Adrenal gland (tissue), 12 donors: ENCODE results near the gene OCEL1. TPM values are rescaled to one million over a fixed set of nuclear protein-coding genes. Genes with fewer than 3 reads are reported as not detected.
A peak's percentile ranks its signal among the peaks of the same experiment; 100 is the strongest.

Experiments
- DNase-seq, 7 donors: peaks; one replicate each; pipeline ENCODE4 v3.0.0-alpha.2; 2019 to 2020
- H3K27ac ChIP-seq, 5 donors: fragments of 200-600 bp; sonication (generic) in 4 of 5; 1 replicate in 3 of 5; 2 replicates in 2 of 5; pipeline versions ENCODE4 v1.5.1 to v1.8.0; 2016 to 2020; ENCODE audit warnings: mild to moderate bottlenecking in 1 of 5
- H3K27me3 ChIP-seq: fragments of 200-600 bp; 2 replicates; pipeline ENCODE4 v1.8.0; 2021
- H3K36me3 ChIP-seq, 2 donors: fragments of 200-600 bp; replicated peaks in 1 of 2; 1 replicate in 1 of 2; 2 replicates in 1 of 2; pipeline versions ENCODE4 v1.5.1 to v1.8.0; 2018 to 2022
- H3K4me1 ChIP-seq, 2 donors: fragments of 200-600 bp; replicated peaks in 1 of 2; 1 replicate in 1 of 2; 2 replicates in 1 of 2; pipeline versions ENCODE4 v1.5.1 to v1.8.0; 2018 to 2021
- H3K4me3 ChIP-seq, 4 donors: fragments of 200-600 bp; sonication (generic) in 3 of 4; one replicate each; pipeline ENCODE4 v1.5.1; 2016 to 2018
- H3K9me3 ChIP-seq, 3 donors: fragments of 200-600 bp; sonication (generic) in 1 of 3; replicated peaks in 1 of 3; 1 replicate in 2 of 3; 2 replicates in 1 of 3; pipeline versions ENCODE4 v1.5.1 to v1.8.0; 2016 to 2021
- POLR2A ChIP-seq, 2 donors: fragments of 450-650 bp; IDR thresholded peaks; one replicate each; pipeline ENCODE4 v1.6.1; 2017; ENCODE audit warnings: antibody characterized with exemption in 2 of 2, mild to moderate bottlenecking in 2 of 2, moderate library complexity in 1 of 2
- WGBS, 4 donors: extraction: QIAGEN DNeasy Blood & Tissue Kit in 2 of 4; methylation state at CpG; one replicate each; pipeline versions ENCODE4 v1.1.5 to v1.1.7; 2013 to 2017; 5-methylcytosine and 5-hydroxymethylcytosine counted together
- intact Hi-C, 2 donors: fragments of 100-400 bp; cut with DNase I; formaldehyde crosslinking; loops; one replicate each; pipeline versions ENCODE4 v1.14.1 to v1.15.0; 2022 to 2023
- polyA plus RNA-seq, 3 donors: library from polyadenylated mRNA; stranded (reverse); fragments of 200-250 nt in 2 of 3; fragments of 350-450 nt in 1 of 3; fragmentation: Illumina TruSeq in 1 of 3; extraction: RNeasy Lipid Tissue Mini Kit (QIAGEN cat#74804) in 1 of 3; gene quantifications; one replicate each; pipeline ENCODE4 v1.2.3, GENCODE V29; 2013 to 2014
- total RNA-seq, 9 donors: library from RNA; depleted of rRNA in 4 of 9; stranded (reverse); fragments of >200 nt in 4 of 9; fragments of 120-200 nt in 1 of 9; fragmentation: NEBNext Ultra II Directional in 1 of 9; extraction: Animal tissue kit (Norgen Biotek cat#: 25700) in 1 of 9; gene quantifications; one replicate each; pipeline versions ENCODE4 v1.1.0 to v1.2.4, GENCODE V29; 2013 to 2023
- TF ChIP-seq, protein P1 (sequence below), 6 experiments: fragments of 450-650 bp in 4 of 6; fragments of 200-600 bp in 2 of 6; sonication (generic) in 1 of 6; IDR thresholded peaks; 1 replicate in 5 of 6; 2 replicates in 1 of 6; pipeline versions ENCODE4 v1.5.1 to v1.8.0; 2016 to 2021; ENCODE audit warnings: antibody characterized with exemption in 6 of 6, mild to moderate bottlenecking in 2 of 6, moderate library complexity in 1 of 6
- donor health status: healthy with polysubstance abuse.
- donor health status: Bipolar disorder and iron deficiency.
- donor health status: DM: yes; HTN: yes; CAD: no.
- donor health status: DM: no; HTN: no; CAD: no.
- donor health status: DM: no; HTN: no; CAD: no.
- donor health status: DM: yes; HTN: yes; CAD: no.

Gene OCEL1
- total and polyA plus RNA-seq, 12 donors, result 6.1 to 49.1 (median 30.3) TPM

- 85 to 93% (median 86%) methylated on average over 13 to 16 of the region's 16 CpGs for WGBS, 4 donors
- no peaks in the 10 kb centered on the region for H3K27me3 ChIP-seq
- no peaks in the 10 kb centered on the region for H3K4me1 ChIP-seq
- TF ChIP-seq, protein P1, sequence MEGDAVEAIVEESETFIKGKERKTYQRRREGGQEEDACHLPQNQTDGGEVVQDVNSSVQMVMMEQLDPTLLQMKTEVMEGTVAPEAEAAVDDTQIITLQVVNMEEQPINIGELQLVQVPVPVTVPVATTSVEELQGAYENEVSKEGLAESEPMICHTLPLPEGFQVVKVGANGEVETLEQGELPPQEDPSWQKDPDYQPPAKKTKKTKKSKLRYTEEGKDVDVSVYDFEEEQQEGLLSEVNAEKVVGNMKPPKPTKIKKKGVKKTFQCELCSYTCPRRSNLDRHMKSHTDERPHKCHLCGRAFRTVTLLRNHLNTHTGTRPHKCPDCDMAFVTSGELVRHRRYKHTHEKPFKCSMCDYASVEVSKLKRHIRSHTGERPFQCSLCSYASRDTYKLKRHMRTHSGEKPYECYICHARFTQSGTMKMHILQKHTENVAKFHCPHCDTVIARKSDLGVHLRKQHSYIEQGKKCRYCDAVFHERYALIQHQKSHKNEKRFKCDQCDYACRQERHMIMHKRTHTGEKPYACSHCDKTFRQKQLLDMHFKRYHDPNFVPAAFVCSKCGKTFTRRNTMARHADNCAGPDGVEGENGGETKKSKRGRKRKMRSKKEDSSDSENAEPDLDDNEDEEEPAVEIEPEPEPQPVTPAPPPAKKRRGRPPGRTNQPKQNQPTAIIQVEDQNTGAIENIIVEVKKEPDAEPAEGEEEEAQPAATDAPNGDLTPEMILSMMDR (IDR thresholded peaks at IDR 0.05), result no peak
- TF ChIP-seq POLR2A (IDR thresholded peaks at IDR 0.05), result no peak
- H3K4me3 ChIP-seq, result no peak overlapping the region
- peaks cover 0 to 70% of the 10 kb centered on the region in 2 donors for H3K36me3 ChIP-seq
- H3K9me3 ChIP-seq, result no peaks in the 10 kb centered on the region
- DNase-seq, result no peak
- intact Hi-C loops, result loop anchor here in 1 of 2 donors (10.0 kb wide), 1 partner anchor 84 kb away; the partner anchor contains the start of gene ANKLE1
- no peak overlapping the region for H3K27ac ChIP-seq
These were observed 25.5 kb upstream of the OCEL1 start for GRCh38 chr19:17200408-17201079.

DNA sequence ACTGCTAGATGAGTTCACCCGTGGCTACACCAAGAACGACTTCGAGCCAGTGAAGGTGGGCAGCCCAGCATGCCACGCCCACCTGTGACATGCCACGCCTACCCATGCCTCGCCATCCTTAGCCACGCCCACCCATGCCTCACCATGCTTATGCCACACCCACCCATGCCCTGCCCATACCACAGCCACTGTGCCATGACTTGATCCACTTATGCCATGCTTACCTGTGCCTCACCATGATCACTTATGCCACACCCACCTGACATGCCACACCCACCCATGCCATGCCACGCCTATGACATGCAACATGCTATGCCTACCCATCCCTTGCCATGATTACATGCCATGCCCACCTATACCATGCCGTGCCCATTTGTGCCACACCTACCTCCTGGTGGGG, 23.8 kb upstream of the OCEL1 start:
- H3K4me1 ChIP-seq, result no peaks in the 10 kb centered on the region
- 85 to 90% (median 88%) methylated on average over 8 to 9 of the region's 9 CpGs for WGBS, 4 donors
- H3K36me3 ChIP-seq, result peaks cover 0 to 82% of the 10 kb centered on the region in 2 donors
- TF ChIP-seq, protein P1 (IDR thresholded peaks at IDR 0.05), result no peak
- no peak for TF ChIP-seq POLR2A (IDR thresholded peaks at IDR 0.05)
- intact Hi-C loops, result loop anchor here in 1 of 2 donors (10.0 kb wide), 1 partner anchor 83 kb away; the partner anchor contains the start of gene ANKLE1
- H3K9me3 ChIP-seq, result no peaks in the 10 kb centered on the region
- H3K27me3 ChIP-seq, result no peaks in the 10 kb centered on the region
- DNase-seq, result peak in 1 of 7 donors; percentile 26
- H3K27ac ChIP-seq, result no peak overlapping the region
- no peak overlapping the region for H3K4me3 ChIP-seq

DNA sequence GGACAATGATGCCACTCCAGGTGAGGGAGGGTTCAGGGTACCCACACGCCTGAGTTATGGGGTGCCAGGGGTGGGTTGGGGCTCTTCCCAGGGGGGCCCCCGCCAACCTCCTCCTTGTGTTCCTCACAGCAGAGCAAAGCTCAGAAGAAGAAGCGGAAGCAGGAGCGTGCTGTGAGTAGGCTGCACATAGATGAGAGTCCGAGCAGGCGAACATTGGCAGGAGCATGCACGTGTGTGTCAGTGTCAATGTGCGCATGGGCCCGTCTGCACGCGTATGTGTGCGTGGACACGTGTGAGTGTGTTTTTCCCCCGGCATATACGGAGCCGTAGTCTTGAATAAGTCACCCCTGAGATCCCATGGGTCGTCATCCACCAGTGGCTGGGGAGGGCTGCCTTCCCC, 23.3 kb upstream of the OCEL1 start:
- H3K27me3 ChIP-seq, result no peaks in the 10 kb centered on the region
- intact Hi-C loops, result loop anchor here in 1 of 2 donors (10.0 kb wide), 1 partner anchor 82 kb away; the partner anchor contains the start of gene ANKLE1
- H3K36me3 ChIP-seq, result peaks cover 0 to 79% of the 10 kb centered on the region in 2 donors
- no peak for TF ChIP-seq POLR2A (IDR thresholded peaks at IDR 0.05)
- TF ChIP-seq, protein P1 (IDR thresholded peaks at IDR 0.05), result no peak
- H3K9me3 ChIP-seq, result no peaks in the 10 kb centered on the region
- H3K4me1 ChIP-seq, result no peaks in the 10 kb centered on the region
- H3K4me3 ChIP-seq, result no peak overlapping the region
- no peak overlapping the region for H3K27ac ChIP-seq
- DNase-seq, result no peak
- 86 to 94% (median 91%) methylated on average over 17 of the region's 17 CpGs for WGBS, 4 donors

GRCh38 chr19:17205237-17206140, 20.5 kb upstream of the OCEL1 start:
- Histone ChIP-seq H3K4me1 (no peaks in the 10 kb centered on the region), H3K4me3 (no peak overlapping the region), H3K36me3 (peaks cover 0 to 74% of the 10 kb centered on the region in 2 donors), H3K27ac (no peak overlapping the region), H3K27me3 (no peaks in the 10 kb centered on the region), H3K9me3 (no peaks in the 10 kb centered on the region)
- WGBS, 4 donors, result 37 to 84% (median 76%) methylated on average over 7 to 27 of the region's 27 CpGs
- TF ChIP-seq POLR2A (IDR thresholded peaks at IDR 0.05), result no peak
- TF ChIP-seq, protein P1 (IDR thresholded peaks at IDR 0.05), result peak; percentile 65 to 86 (median 68)
- DNase-seq, result peak; percentile 63 to 89 (median 79)
- intact Hi-C loops, result loop anchor here (2.0 to 10.0 kb wide), 2 partner anchors 77 to 79 kb away; partner anchors contain the start of gene ANKLE1 (in 1 of the 2)
